ENCODE measurements around the gene L3MBTL4. TPM values are rescaled to one million over a fixed set of nuclear protein-coding genes. Genes with fewer than 3 reads are reported as not detected.

The L3MBTL4 gene
- total and polyA plus RNA-seq, 9 donors, result 4.2 to 79.1 (median 23.7) TPM

DNA sequence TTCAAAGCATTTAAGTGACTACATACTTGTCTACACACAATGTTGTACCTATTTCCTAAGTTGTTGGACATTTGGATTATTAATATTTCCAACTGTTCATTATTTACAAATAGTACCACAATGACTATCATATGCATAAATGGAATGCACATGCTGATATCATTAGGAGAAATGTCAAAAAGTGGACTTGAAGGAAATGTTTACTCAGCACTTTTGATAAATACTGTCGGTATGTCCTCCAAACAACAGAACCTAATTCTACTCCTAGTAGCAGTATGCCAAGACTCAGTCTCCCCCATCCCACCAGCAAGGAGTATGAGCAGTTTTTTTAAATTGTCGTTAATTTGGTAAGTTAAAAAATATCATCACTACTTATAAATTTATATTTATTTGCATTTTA lies 116.8 kb downstream of the L3MBTL4 start:
- H3K36me3 ChIP-seq, result no peaks in the 10 kb centered on the region
- 61 to 77% (median 65%) methylated on average over 2 of the region's 2 CpGs for WGBS, 3 donors
- intact Hi-C loops (cut with DNase I), result no loop called here

DNA sequence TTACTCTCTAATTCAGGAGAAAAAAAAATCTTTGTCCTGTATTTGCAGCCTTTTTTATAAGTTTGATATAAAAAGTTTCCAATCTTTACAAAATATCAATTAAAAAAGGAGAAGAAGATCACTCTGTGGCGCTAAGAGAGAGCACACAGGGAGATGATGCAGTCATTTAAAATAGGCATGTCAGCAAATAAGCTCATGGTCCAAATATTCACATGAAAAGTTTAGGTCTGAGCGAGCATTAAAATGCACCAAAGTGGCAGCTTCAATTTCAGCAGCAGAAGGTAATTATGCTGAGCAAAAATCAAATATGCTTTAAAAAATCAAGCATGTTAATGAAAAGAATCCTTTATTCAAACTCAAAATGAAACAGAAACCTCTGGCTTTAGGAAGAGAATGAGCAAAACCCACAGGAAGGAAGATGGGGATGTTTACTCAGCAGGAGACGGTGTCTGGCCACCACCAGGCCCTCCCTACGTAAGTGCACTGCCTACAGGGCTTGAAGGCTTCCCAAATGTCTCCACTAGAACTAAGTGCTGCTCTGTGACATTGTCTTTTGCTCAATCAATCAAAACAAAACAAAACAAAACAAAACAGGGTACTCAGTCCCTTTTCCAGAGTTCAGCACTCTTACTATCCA lies 120.4 kb downstream of the L3MBTL4 start:
- no peak for DNase-seq
- H3K27ac ChIP-seq, result no peak overlapping the region
- H3K4me3 ChIP-seq, result no peak overlapping the region
- 64 to 69% (median 68%) methylated on average over 4 of the region's 4 CpGs for WGBS, 3 donors
- no peaks in the 10 kb centered on the region for H3K4me1 ChIP-seq (ENCODE audit: insufficient read depth)
- H3K9me3 ChIP-seq, result no peaks in the 10 kb centered on the region
- intact Hi-C loops (cut with DNase I), result no loop called here
- no peaks in the 10 kb centered on the region for H3K27me3 ChIP-seq
- H3K36me3 ChIP-seq, result no peaks in the 10 kb centered on the region
- TF ChIP-seq EP300 (IDR thresholded peaks at IDR 0.05) (no peak), CTCF (IDR thresholded peaks at IDR 0.05) (no peak), POLR2A (IDR thresholded peaks at IDR 0.05) (no peak)

More for the DNA sequence above, 116.8 kb downstream of the L3MBTL4 start:
- Histone ChIP-seq H3K4me1 (ENCODE audit: insufficient read depth) (no peaks in the 10 kb centered on the region), H3K27ac (no peak overlapping the region), H3K9me3 (no peaks in the 10 kb centered on the region), H3K4me3 (no peak overlapping the region), H3K27me3 (no peaks in the 10 kb centered on the region)
- no peak for DNase-seq
- no peak for TF ChIP-seq POLR2A (IDR thresholded peaks at IDR 0.05)
- no peak for TF ChIP-seq CTCF (IDR thresholded peaks at IDR 0.05)
- TF ChIP-seq EP300 (IDR thresholded peaks at IDR 0.05), result no peak

GRCh38 chr18:6289843-6290242 lies 124.9 kb downstream of the L3MBTL4 start:
- Histone ChIP-seq H3K4me1 (ENCODE audit: insufficient read depth) (no peaks in the 10 kb centered on the region), H3K4me3 (no peak overlapping the region), H3K27ac (peak overlapping the region in 1 of 2 donors; percentile 7), H3K9me3 (no peaks in the 10 kb centered on the region), H3K27me3 (no peaks in the 10 kb centered on the region), H3K36me3 (no peaks in the 10 kb centered on the region)
- WGBS, 3 donors, result 69 to 72% (median 72%) methylated on average over 4 of the region's 4 CpGs
- intact Hi-C loops (cut with DNase I), result no loop called here
- DNase-seq, result no peak
- TF ChIP-seq CTCF (IDR thresholded peaks at IDR 0.05), result no peak
- TF ChIP-seq POLR2A (IDR thresholded peaks at IDR 0.05), result no peak
- TF ChIP-seq EP300 (IDR thresholded peaks at IDR 0.05), result no peak

- Histone ChIP-seq H3K27ac (no peak overlapping the region), H3K4me1 (ENCODE audit: insufficient read depth) (no peaks in the 10 kb centered on the region), H3K9me3 (no peaks in the 10 kb centered on the region), H3K4me3 (no peak overlapping the region), H3K27me3 (no peaks in the 10 kb centered on the region), H3K36me3 (no peaks in the 10 kb centered on the region)
- WGBS, 3 donors, result 76 to 82% (median 77%) methylated on average over 4 of the region's 4 CpGs
- TF ChIP-seq CTCF (IDR thresholded peaks at IDR 0.05), result no peak
- intact Hi-C loops (cut with DNase I), result no loop called here
- DNase-seq, result no peak
These were observed 128.1 kb downstream of the L3MBTL4 start for GRCh38 chr18:6286585-6286984.
